Vagina (tissue), 2 donors: ENCODE results near the gene SLC35A3.
"Not testable (repeated sequence)": the region's sequence is repeated elsewhere in the genome, so short reads cannot be mapped to it uniquely, and the experiment has no call there.

Experiments used
- CTCF ChIP-seq, 3 experiments: fragments of 450-650 bp in 2 of 3; fragments of 200-600 bp in 1 of 3; sonication (generic) in 1 of 3; IDR thresholded peaks; one replicate each; pipeline ENCODE4 v1.5.1; 2017 to 2019; ENCODE audit warnings: antibody characterized with exemption in 3 of 3, mild to moderate bottlenecking in 2 of 3, moderate library complexity in 2 of 3
- POLR2A ChIP-seq, 2 donors: fragments of 450-650 bp; IDR thresholded peaks; one replicate each; pipeline ENCODE4 v1.6.1; 2017; ENCODE audit warnings: antibody characterized with exemption in 2 of 2, mild to moderate bottlenecking in 2 of 2, moderate library complexity in 2 of 2

DNA sequence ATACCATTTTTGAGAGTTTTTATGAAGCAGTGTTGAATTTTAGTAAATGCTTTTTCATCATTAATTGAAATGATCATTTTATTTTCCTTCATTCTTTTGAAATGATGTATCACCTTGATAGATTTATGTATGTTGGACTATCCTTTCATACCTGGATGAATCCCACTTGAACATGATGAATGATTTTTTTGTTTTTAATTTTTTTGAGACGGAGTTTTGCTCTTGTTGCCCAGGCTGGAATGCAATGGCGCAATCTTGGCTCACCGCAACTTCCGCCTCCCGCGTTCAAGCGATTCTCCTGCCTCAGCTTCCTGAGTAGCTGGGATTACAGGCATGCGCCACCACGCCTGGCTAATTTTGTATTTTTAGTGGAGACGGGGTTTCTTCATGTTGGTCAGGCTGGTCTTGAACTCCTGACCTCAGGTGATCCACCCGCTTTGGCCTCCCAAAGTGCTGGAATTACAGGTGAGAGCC, 77.5 kb downstream of the SLC35A3 start:
- not testable (repeated sequence) for TF ChIP-seq POLR2A, CTCF (IDR thresholded peaks at IDR 0.05)
